ENCODE results near the gene JADE2. TPM values are rescaled to one million over a fixed set of nuclear protein-coding genes. Genes with fewer than 3 reads are reported as not detected.

JADE2 gene
- total and polyA plus RNA-seq, 2 experiments from 2014 or later = 14.9 to 35.4 TPM

DNA sequence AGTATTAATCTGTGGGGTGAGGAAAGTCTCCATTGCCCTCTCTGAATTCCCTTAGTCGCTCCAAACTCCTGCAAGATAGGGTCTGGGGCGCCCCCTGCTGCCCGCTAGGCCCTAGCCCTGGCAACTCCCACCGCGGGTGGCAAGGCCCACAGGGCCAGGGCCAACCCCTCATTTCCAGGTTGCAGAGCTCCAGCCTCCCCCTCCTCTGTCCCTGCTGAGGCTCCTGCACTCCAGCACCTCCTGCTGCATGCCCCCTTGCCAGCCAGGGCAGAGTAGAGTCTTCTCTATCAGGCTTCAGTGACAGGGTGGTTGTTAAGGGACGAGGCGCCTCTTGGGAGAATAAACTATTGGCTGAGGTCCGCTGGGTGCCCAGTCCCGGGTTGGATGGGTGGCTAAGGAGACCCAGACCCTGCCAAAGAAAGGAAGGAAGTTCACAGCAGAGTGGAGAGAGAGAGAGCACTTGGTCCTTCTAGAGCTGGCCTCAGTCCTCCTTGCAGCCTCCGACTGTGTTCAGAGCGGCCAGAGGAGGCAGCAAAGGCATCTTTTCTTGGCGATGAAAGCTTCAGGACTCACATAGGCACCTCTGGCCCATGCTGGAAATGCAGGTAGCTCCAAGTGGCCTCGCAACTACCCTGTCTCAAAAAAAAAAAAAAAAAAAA, 61.5 kb downstream of the JADE2 start:
- 24% methylated on average over 13 of the region's 13 CpGs for WGBS (ENCODE audit: low lambda C conversion rate, missing lambda C conversion rate)
- Histone ChIP-seq H3K79me2 (no peaks in the 10 kb centered on the region), H3K27me3 (no peaks in the 10 kb centered on the region), H3K9me2 (replicated peaks; ENCODE audit: insufficient read depth) (no peaks in the 10 kb centered on the region), H3K36me3 (replicated peaks; ENCODE audit: insufficient read depth, low read depth) (no peaks in the 10 kb centered on the region), H3K4me3 (no peak overlapping the region), H3K4me2 (peak overlapping the region; percentile 17), H3K27ac (no peak overlapping the region), H3K4me1 (ENCODE audit: insufficient read depth) (no peaks in the 10 kb centered on the region), H3K9me3 (ENCODE audit: low read depth) (no peaks in the 10 kb centered on the region), H2AFZ (peak overlapping the region; percentile 92), H4K20me1 (ENCODE audit: insufficient read depth, poor library complexity, severe bottlenecking) (no peaks in the 10 kb centered on the region)
- no peak for TF ChIP-seq EZH2phosphoT487 (IDR thresholded peaks at IDR 0.05; ENCODE audit: low read depth, severe bottlenecking, unreplicated experiment)
- TF ChIP-seq, protein P1, sequence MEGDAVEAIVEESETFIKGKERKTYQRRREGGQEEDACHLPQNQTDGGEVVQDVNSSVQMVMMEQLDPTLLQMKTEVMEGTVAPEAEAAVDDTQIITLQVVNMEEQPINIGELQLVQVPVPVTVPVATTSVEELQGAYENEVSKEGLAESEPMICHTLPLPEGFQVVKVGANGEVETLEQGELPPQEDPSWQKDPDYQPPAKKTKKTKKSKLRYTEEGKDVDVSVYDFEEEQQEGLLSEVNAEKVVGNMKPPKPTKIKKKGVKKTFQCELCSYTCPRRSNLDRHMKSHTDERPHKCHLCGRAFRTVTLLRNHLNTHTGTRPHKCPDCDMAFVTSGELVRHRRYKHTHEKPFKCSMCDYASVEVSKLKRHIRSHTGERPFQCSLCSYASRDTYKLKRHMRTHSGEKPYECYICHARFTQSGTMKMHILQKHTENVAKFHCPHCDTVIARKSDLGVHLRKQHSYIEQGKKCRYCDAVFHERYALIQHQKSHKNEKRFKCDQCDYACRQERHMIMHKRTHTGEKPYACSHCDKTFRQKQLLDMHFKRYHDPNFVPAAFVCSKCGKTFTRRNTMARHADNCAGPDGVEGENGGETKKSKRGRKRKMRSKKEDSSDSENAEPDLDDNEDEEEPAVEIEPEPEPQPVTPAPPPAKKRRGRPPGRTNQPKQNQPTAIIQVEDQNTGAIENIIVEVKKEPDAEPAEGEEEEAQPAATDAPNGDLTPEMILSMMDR (IDR thresholded peaks at IDR 0.05; ENCODE audit: poor library complexity) = peak; percentile 70
- TF ChIP-seq EZH2 (IDR thresholded peaks at IDR 0.05; ENCODE audit: borderline replicate concordance) = no peak
- peak; percentile 89 for DNase-seq (ENCODE audit: low spot score)

DNA sequence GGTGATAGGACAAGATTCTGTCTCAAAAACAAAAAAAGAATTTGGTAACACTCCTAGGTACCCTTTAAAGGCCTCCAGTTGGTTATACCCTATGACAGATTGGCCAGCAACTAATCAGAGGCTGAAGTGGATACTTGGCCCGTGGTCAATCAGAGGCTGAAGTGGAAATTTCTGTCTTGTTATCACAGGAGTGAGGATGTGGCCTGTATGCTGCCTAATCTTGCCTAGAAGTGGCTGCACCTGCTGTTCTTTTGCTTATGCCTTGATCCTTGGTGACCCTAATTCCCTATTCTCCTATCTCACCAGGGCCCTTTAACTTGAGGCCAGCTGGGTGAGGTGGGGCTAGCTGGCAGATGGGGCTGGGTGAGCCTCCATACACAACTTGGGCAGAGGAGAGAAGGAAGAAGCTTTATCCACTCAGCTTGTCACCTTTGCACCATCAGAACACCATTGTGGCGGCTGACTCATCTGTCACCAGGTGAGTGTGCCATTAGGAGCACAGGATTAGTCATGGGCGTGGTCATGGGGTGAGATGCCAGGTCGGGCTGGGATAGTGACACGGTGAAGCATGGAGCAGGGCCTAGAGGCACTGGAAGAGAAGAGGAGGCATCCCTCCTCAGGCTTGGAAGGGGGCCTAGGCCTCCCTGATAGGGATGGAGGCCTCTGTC, 65.7 kb downstream of the JADE2 start:
- TF ChIP-seq, protein P1 (IDR thresholded peaks at IDR 0.05; ENCODE audit: poor library complexity) = no peak
- TF ChIP-seq EZH2phosphoT487 (IDR thresholded peaks at IDR 0.05; ENCODE audit: low read depth, severe bottlenecking, unreplicated experiment) (no peak), EZH2 (IDR thresholded peaks at IDR 0.05; ENCODE audit: borderline replicate concordance) (no peak)
- H3K9me3 ChIP-seq (ENCODE audit: low read depth) = no peaks in the 10 kb centered on the region
- H3K79me2 ChIP-seq = no peaks in the 10 kb centered on the region
- no peaks in the 10 kb centered on the region for H3K9me2 ChIP-seq (replicated peaks; ENCODE audit: insufficient read depth)
- no peaks in the 10 kb centered on the region for H4K20me1 ChIP-seq (ENCODE audit: insufficient read depth, poor library complexity, severe bottlenecking)
- no peaks in the 10 kb centered on the region for H3K36me3 ChIP-seq (replicated peaks; ENCODE audit: insufficient read depth, low read depth)
- WGBS (ENCODE audit: low lambda C conversion rate, missing lambda C conversion rate) = 71% methylated on average over 5 of the region's 5 CpGs
- H3K4me1 ChIP-seq (ENCODE audit: insufficient read depth) = no peaks in the 10 kb centered on the region
- H3K4me3 ChIP-seq = no peak overlapping the region
- H3K27ac ChIP-seq = peak overlapping the region; percentile 72
- no peak overlapping the region for H3K4me2 ChIP-seq
- no peak overlapping the region for H2AFZ ChIP-seq
- peak; percentile 80 for DNase-seq (ENCODE audit: low spot score)
- no peaks in the 10 kb centered on the region for H3K27me3 ChIP-seq

DNA sequence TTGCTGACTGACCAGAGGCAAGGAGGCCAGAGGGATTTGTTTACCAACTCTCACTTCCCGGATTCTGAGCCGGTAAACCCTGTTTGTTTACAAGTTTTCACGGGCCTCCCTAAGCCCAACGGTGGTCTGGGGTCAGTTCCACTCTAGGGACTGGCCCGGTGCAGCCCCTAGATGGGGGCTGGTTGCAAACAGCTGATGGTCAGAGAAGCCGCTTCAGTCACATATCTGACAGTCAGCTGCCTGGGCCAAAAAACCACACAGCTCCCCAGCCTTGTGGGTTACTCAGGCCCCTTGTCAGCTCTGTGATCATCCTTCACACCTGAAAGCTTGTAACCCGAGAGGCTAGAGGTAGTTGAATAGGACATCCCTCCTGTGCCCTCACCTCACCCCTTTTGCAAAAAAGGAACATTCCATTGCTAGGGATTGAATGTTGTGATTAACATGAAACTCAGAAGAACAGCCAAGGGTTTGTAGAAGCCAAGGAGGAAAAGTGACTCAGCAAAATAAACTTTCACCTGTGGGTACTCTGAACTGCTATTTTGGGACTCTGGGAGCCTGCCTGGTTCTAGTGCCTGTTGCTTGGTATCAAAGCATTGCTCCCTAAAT, 66.8 kb downstream of the JADE2 start:
- Histone ChIP-seq H3K4me2 (no peak overlapping the region), H3K27ac (no peak overlapping the region)
- TF ChIP-seq, protein P1 (IDR thresholded peaks at IDR 0.05; ENCODE audit: poor library complexity) = no peak
- no peak for TF ChIP-seq EZH2 (IDR thresholded peaks at IDR 0.05; ENCODE audit: borderline replicate concordance)
- TF ChIP-seq EZH2phosphoT487 (IDR thresholded peaks at IDR 0.05; ENCODE audit: low read depth, severe bottlenecking, unreplicated experiment) = no peak

More for the DNA sequence above, 66.8 kb downstream of the JADE2 start:
- DNase-seq (ENCODE audit: low spot score) = no peak
- Histone ChIP-seq H4K20me1 (ENCODE audit: insufficient read depth, poor library complexity, severe bottlenecking) (no peaks in the 10 kb centered on the region), H3K36me3 (replicated peaks; ENCODE audit: insufficient read depth, low read depth) (no peaks in the 10 kb centered on the region), H3K79me2 (no peaks in the 10 kb centered on the region), H3K4me3 (no peak overlapping the region), H3K9me2 (replicated peaks; ENCODE audit: insufficient read depth) (no peaks in the 10 kb centered on the region), H3K9me3 (ENCODE audit: low read depth) (no peaks in the 10 kb centered on the region), H2AFZ (no peak overlapping the region), H3K27me3 (no peaks in the 10 kb centered on the region), H3K4me1 (ENCODE audit: insufficient read depth) (no peaks in the 10 kb centered on the region)
- 25% methylated on average over 7 of the region's 7 CpGs for WGBS (ENCODE audit: low lambda C conversion rate, missing lambda C conversion rate)
